Upper lobe of left lung (tissue), 4 donors: Measurements from ENCODE around the gene NAV2.

Experiments used
- EP300 ChIP-seq, 4 donors: sonication (generic); formaldehyde crosslinking; IDR thresholded peaks; one replicate each; pipeline ENCODE4 v1.5.1; 2017; ENCODE audit warnings: antibody characterized with exemption in 4 of 4, control low read depth in 2 of 4
- POLR2A ChIP-seq, 4 donors: fragments of 450-650 bp; IDR thresholded peaks; one replicate each; pipeline ENCODE4 v1.5.1; 2016 to 2017; ENCODE audit warnings: antibody characterized with exemption in 4 of 4, mild to moderate bottlenecking in 2 of 4
- TF ChIP-seq, protein P1 (sequence below), 6 experiments: fragments of 450-650 bp in 4 of 6; fragments of 200-600 bp in 2 of 6; sonication (generic) in 2 of 6; IDR thresholded peaks; one replicate each; pipeline ENCODE4 v1.5.1; 2016 to 2019; ENCODE audit warnings: antibody characterized with exemption in 6 of 6

DNA sequence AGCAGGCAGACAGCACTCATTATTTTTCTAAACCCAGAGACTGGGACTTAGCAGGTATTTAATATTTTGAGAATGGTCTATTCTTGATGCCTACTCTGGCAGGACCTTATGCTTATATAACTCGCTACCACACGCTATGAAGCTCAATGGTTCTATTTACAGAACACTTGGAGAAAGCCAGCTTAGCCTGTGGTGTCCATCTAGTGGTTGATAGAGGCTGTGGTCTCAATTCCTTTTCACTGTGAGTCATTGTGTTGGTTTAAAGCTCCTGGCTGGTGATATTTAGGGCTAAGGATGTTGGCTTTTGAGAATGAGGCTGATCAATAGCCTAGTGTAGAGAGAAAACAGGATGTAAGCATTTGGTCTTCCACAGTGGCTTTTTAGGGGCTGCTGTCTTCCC, 241.3 kb downstream of the NAV2 start:
- no peak for TF ChIP-seq POLR2A (IDR thresholded peaks at IDR 0.05)
- TF ChIP-seq EP300 (IDR thresholded peaks at IDR 0.05), result no peak
- TF ChIP-seq, protein P1, sequence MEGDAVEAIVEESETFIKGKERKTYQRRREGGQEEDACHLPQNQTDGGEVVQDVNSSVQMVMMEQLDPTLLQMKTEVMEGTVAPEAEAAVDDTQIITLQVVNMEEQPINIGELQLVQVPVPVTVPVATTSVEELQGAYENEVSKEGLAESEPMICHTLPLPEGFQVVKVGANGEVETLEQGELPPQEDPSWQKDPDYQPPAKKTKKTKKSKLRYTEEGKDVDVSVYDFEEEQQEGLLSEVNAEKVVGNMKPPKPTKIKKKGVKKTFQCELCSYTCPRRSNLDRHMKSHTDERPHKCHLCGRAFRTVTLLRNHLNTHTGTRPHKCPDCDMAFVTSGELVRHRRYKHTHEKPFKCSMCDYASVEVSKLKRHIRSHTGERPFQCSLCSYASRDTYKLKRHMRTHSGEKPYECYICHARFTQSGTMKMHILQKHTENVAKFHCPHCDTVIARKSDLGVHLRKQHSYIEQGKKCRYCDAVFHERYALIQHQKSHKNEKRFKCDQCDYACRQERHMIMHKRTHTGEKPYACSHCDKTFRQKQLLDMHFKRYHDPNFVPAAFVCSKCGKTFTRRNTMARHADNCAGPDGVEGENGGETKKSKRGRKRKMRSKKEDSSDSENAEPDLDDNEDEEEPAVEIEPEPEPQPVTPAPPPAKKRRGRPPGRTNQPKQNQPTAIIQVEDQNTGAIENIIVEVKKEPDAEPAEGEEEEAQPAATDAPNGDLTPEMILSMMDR (IDR thresholded peaks at IDR 0.05), result peak in 4 of 6 experiments; percentile 18 to 55 (median 40)
